Panc1 (cell line): ENCODE results near the gene PGBD2. TPM values are rescaled to one million over a fixed set of nuclear protein-coding genes. Genes with fewer than 3 reads are reported as not detected.

Experiments used
- ATAC-seq: fragments of 200-7000 bp; cut with Tn5 transposase; 2 replicates; pipeline ENCODE4 v1.9.1; 2020; ENCODE audit warnings: mild to moderate bottlenecking, moderate library complexity
- BruUV-seq: library from RNA; stranded (reverse); fragments of 400-500 nt; replicated peaks from 2 replicates; lab custom pipeline; 2021; lab: Mats Ljungman, UMichigan
- CTCF ChIA-PET: fragments of 300-600 bp; sonication (Branson Sonifier 250); formaldehyde crosslinking; loops from one replicate; lab custom pipeline; 2022; ENCODE audit warnings: antibody characterized with exemption; lab: Charles Lee
- POLR2A ChIA-PET: fragments of 300-600 bp; sonication (Branson Sonifier 250); formaldehyde crosslinking; loops from one replicate; lab custom pipeline; 2022; ENCODE audit warnings: antibody characterized with exemption; lab: Charles Lee
- DNase-seq: peaks from one replicate; pipeline ENCODE4 v3.0.0-alpha.2; 2010; ENCODE audit warnings: low read depth, low spot score
- H3K27ac ChIP-seq: 2 replicates; pipeline ENCODE4 v1.5.1; 2011; ENCODE audit warnings: mild to moderate bottlenecking, low read length, inconsistent platforms
- H3K27me3 ChIP-seq: fragments of 200-500 bp; sonication (Bioruptor generic); 2 replicates; pipeline ENCODE4 v1.6.0; 2014; ENCODE audit warnings: low read length, inconsistent platforms; ENCODE audit not compliant: control insufficient read depth, insufficient read depth
- H3K36me3 ChIP-seq: fragments of 200-500 bp; sonication (Bioruptor generic); 2 replicates; pipeline ENCODE4 v1.5.1; 2014; ENCODE audit warnings: inconsistent platforms, mild to moderate bottlenecking, low read length, moderate library complexity; ENCODE audit not compliant: control insufficient read depth, insufficient read depth
- H3K4me1 ChIP-seq: 2 replicates; pipeline ENCODE4 v1.5.1; 2011; ENCODE audit warnings: inconsistent platforms, mild to moderate bottlenecking, low read length, moderate library complexity; ENCODE audit not compliant: control insufficient read depth, insufficient read depth
- H3K4me3 ChIP-seq, 2 experiments: 2 replicates each; pipeline ENCODE4 v1.5.1; 2011 to 2012; ENCODE audit warnings: low read depth in 2 of 2, low read length in 2 of 2, mild to moderate bottlenecking in 2 of 2, inconsistent platforms in 1 of 2, moderate library complexity in 1 of 2
- H3K9me3 ChIP-seq: fragments of 200-500 bp; sonication (Bioruptor generic); 2 replicates; pipeline ENCODE4 v1.5.1; 2014; ENCODE audit warnings: low read depth, mild to moderate bottlenecking, inconsistent platforms, low read length, moderate library complexity; ENCODE audit not compliant: control insufficient read depth, insufficient read depth
- CTCF ChIP-seq: fragments of 450-650 bp; IDR thresholded peaks from 2 replicates; pipeline ENCODE4 v1.5.1; 2017; ENCODE audit warnings: mild to moderate bottlenecking
- POLR2AphosphoS5 ChIP-seq: IDR thresholded peaks from 2 replicates; pipeline ENCODE4 v1.6.1; 2012; ENCODE audit warnings: mild to moderate bottlenecking, low read depth, low read length, moderate library complexity
- SIN3A ChIP-seq: IDR thresholded peaks from 2 replicates; pipeline ENCODE4 v1.6.1; 2012; ENCODE audit warnings: low read depth, mild to moderate bottlenecking, low read length, moderate library complexity, borderline replicate concordance; ENCODE audit not compliant: insufficient read depth
- TCF7L2 ChIP-seq: IDR thresholded peaks from 2 replicates; pipeline ENCODE4 v1.6.1; 2011; ENCODE audit warnings: mild to moderate bottlenecking, low read depth, low read length, inconsistent platforms
- in situ Hi-C: cut with HindIII; loops from 2 replicates; pipeline ENCODE4 v1.10.0; 2016; ENCODE audit warnings: low sequenced_read_pairs, low pct_unique_long_range_greater_than_20kb
- intact Hi-C: fragments of 100-400 bp; cut with micrococcal nuclease; formaldehyde crosslinking; loops from one replicate; pipeline ENCODE4 v1.10.0; 2022; ENCODE audit not compliant: unreplicated experiment
- total RNA-seq: library from RNA; stranded (reverse); gene quantifications from one replicate; pipeline ENCODE4 v1.2.1, GENCODE V29; 2021; ENCODE audit not compliant: unreplicated experiment
- TF ChIP-seq, protein P1 (sequence below), 2 experiments: IDR thresholded peaks; 2 replicates each; pipeline ENCODE4 v1.6.1; 2011 to 2012; ENCODE audit warnings: low read depth in 2 of 2, control low read depth in 1 of 2, low read length in 1 of 2, mild to moderate bottlenecking in 1 of 2, moderate library complexity in 1 of 2; ENCODE audit not compliant: insufficient read depth in 1 of 2

The PGBD2 gene
- total RNA-seq, 1 experiment from 2014 or later: 7.1 TPM

- CTCF ChIA-PET: no interaction called here
- ATAC-seq: no peak
- DNase-seq: no peak
- intact Hi-C loops (no loop called here), in situ Hi-C loops (no loop called here)
- peaks cover 15% of the 10 kb centered on the region for H3K36me3 ChIP-seq
- BruUV-seq: no TSS peak
- POLR2A ChIA-PET: no interaction called here
- TF ChIP-seq CTCF (no peak), TCF7L2 (no peak), SIN3A (no peak)
- H3K27ac ChIP-seq: no peak overlapping the region
- H3K27me3 ChIP-seq: no peaks in the 10 kb centered on the region
- no peaks in the 10 kb centered on the region for H3K4me1 ChIP-seq
- H3K9me3 ChIP-seq: no peaks in the 10 kb centered on the region
- H3K4me3 ChIP-seq: no peak overlapping the region
These were observed 7.9 kb downstream of the PGBD2 start for GRCh38 chr1:248913933-248914332.

GRCh38 chr1:248914796-248915381, 8.9 kb downstream of the PGBD2 start:
- intact Hi-C loops (no loop called here), in situ Hi-C loops (no loop called here)
- no peaks in the 10 kb centered on the region for H3K4me1 ChIP-seq
- no TSS peak for BruUV-seq
- ChIA-PET POLR2A (no interaction called here), CTCF (interaction anchor here (0.5 kb wide), 1 partner anchor 1525 kb away, joined by 4 read pairs; no protein-coding TSS in a partner anchor)
- no peaks in the 10 kb centered on the region for H3K27me3 ChIP-seq
- ATAC-seq (no peak), DNase-seq (no peak)
- H3K4me3 ChIP-seq: no peak overlapping the region
- no peaks in the 10 kb centered on the region for H3K9me3 ChIP-seq
- H3K27ac ChIP-seq: no peak overlapping the region
- peaks cover 15% of the 10 kb centered on the region for H3K36me3 ChIP-seq
- TF ChIP-seq TCF7L2: no peak
- TF ChIP-seq POLR2AphosphoS5: no peak
- TF ChIP-seq, protein P1, sequence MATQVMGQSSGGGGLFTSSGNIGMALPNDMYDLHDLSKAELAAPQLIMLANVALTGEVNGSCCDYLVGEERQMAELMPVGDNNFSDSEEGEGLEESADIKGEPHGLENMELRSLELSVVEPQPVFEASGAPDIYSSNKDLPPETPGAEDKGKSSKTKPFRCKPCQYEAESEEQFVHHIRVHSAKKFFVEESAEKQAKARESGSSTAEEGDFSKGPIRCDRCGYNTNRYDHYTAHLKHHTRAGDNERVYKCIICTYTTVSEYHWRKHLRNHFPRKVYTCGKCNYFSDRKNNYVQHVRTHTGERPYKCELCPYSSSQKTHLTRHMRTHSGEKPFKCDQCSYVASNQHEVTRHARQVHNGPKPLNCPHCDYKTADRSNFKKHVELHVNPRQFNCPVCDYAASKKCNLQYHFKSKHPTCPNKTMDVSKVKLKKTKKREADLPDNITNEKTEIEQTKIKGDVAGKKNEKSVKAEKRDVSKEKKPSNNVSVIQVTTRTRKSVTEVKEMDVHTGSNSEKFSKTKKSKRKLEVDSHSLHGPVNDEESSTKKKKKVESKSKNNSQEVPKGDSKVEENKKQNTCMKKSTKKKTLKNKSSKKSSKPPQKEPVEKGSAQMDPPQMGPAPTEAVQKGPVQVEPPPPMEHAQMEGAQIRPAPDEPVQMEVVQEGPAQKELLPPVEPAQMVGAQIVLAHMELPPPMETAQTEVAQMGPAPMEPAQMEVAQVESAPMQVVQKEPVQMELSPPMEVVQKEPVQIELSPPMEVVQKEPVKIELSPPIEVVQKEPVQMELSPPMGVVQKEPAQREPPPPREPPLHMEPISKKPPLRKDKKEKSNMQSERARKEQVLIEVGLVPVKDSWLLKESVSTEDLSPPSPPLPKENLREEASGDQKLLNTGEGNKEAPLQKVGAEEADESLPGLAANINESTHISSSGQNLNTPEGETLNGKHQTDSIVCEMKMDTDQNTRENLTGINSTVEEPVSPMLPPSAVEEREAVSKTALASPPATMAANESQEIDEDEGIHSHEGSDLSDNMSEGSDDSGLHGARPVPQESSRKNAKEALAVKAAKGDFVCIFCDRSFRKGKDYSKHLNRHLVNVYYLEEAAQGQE (IDR thresholded peaks at IDR 0.05; ENCODE audit: insufficient read depth in 1 of 2, low read depth in 2 of 2, low read length in 1 of 2): no peak
- no peak for TF ChIP-seq SIN3A
- TF ChIP-seq CTCF: no peak
